Measurements from ENCODE around the gene OLFML1.

DNA sequence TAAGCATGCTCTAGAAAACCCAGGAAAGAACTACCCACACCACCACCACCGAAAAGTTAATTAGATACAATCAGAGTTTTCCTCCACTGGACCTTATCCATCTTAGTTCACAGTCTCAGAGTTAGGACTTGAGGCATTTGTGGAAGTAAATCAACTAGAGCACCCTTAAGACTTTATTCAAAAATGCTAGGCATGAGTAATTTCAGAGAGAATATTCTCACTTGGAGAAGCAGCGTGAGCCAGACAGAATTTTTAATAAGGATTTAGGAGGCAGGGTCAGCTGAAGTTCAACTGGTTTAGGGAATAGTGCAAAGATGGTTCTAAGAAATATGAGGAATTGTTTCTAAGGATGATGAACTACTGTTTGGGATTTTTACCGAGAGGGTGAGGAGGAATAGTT is 1.2 kb upstream of the OLFML1 start:
- TF ChIP-seq, protein P1, sequence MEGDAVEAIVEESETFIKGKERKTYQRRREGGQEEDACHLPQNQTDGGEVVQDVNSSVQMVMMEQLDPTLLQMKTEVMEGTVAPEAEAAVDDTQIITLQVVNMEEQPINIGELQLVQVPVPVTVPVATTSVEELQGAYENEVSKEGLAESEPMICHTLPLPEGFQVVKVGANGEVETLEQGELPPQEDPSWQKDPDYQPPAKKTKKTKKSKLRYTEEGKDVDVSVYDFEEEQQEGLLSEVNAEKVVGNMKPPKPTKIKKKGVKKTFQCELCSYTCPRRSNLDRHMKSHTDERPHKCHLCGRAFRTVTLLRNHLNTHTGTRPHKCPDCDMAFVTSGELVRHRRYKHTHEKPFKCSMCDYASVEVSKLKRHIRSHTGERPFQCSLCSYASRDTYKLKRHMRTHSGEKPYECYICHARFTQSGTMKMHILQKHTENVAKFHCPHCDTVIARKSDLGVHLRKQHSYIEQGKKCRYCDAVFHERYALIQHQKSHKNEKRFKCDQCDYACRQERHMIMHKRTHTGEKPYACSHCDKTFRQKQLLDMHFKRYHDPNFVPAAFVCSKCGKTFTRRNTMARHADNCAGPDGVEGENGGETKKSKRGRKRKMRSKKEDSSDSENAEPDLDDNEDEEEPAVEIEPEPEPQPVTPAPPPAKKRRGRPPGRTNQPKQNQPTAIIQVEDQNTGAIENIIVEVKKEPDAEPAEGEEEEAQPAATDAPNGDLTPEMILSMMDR (IDR thresholded peaks at IDR 0.05) = no peak
- TF ChIP-seq POLR2A (IDR thresholded peaks at IDR 0.05) = no peak

All from breast epithelium (tissue), 3 donors.